ENCODE data around the gene BLID. TPM values are rescaled to one million over a fixed set of nuclear protein-coding genes. Genes with fewer than 3 reads are reported as not detected.

The BLID gene
- total RNA-seq, 1 experiment from 2014 or later = not detected

- H3K4me1 ChIP-seq (ENCODE audit: insufficient read depth, low read length) = no peaks in the 10 kb centered on the region; the same call in 1 of the 2 replicates
- no peaks in the 10 kb centered on the region for H3K79me2 ChIP-seq (ENCODE audit: insufficient read depth, low read length)
- H3K27ac ChIP-seq (ENCODE audit: insufficient read length, low read depth, low read length) = no peak overlapping the region
- no peak for DNase-seq
- no CpG with 5 or more reads among the region's 2 CpGs for WGBS (ENCODE audit: extremely low coverage, insufficient read length, low lambda C conversion rate)
- no peak overlapping the region for H3K18ac ChIP-seq (ENCODE audit: insufficient read length, low read depth, low read length)
- H2BK15ac ChIP-seq (ENCODE audit: low read depth, low read length) = no peak overlapping the region
- no peaks in the 10 kb centered on the region for H3K79me1 ChIP-seq (ENCODE audit: insufficient read depth, low read depth, low read length, poor library complexity, severe bottlenecking)
- H3K4me1 Mint-ChIP-seq = peaks cover 7 to 11% of the 10 kb centered on the region in 2 experiments; a peak in 3 of 4 replicates
- H2AFZ ChIP-seq (ENCODE audit: low read length) = no peak overlapping the region
- H2BK12ac ChIP-seq (ENCODE audit: insufficient read length, low read depth, low read length) = no peak overlapping the region
- H3K9me3 ChIP-seq (ENCODE audit: control insufficient read depth, low read depth, low read length) = no peaks in the 10 kb centered on the region
- no peak overlapping the region for H3K4ac ChIP-seq (ENCODE audit: low read depth, low read length)
- no peaks in the 10 kb centered on the region for H3K23me2 ChIP-seq (ENCODE audit: insufficient read length, low read depth, low read length, poor library complexity, severe bottlenecking)
- TF ChIP-seq, protein P1, sequence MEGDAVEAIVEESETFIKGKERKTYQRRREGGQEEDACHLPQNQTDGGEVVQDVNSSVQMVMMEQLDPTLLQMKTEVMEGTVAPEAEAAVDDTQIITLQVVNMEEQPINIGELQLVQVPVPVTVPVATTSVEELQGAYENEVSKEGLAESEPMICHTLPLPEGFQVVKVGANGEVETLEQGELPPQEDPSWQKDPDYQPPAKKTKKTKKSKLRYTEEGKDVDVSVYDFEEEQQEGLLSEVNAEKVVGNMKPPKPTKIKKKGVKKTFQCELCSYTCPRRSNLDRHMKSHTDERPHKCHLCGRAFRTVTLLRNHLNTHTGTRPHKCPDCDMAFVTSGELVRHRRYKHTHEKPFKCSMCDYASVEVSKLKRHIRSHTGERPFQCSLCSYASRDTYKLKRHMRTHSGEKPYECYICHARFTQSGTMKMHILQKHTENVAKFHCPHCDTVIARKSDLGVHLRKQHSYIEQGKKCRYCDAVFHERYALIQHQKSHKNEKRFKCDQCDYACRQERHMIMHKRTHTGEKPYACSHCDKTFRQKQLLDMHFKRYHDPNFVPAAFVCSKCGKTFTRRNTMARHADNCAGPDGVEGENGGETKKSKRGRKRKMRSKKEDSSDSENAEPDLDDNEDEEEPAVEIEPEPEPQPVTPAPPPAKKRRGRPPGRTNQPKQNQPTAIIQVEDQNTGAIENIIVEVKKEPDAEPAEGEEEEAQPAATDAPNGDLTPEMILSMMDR (conservative IDR thresholded peaks at IDR 0.05) = no peak
- no peak overlapping the region for H4K91ac ChIP-seq (ENCODE audit: insufficient read length, low read depth, low read length)
- no peak overlapping the region for H3K23ac ChIP-seq (ENCODE audit: insufficient read length, low read depth, low read length)
- H2AK5ac ChIP-seq (ENCODE audit: insufficient read length, low read length) = no peak overlapping the region
- H3K4me3 Mint-ChIP-seq = no peak overlapping the region
- H3K4me2 ChIP-seq (ENCODE audit: insufficient read depth, insufficient read length, low read length) = no peak overlapping the region
- no peaks in the 10 kb centered on the region for H4K20me1 ChIP-seq (ENCODE audit: control insufficient read depth, insufficient read depth, insufficient read length)
- no peak overlapping the region for H3K27ac Mint-ChIP-seq
- no peak overlapping the region for H2BK5ac ChIP-seq (ENCODE audit: insufficient read length, low read length)
- no peak overlapping the region for H4K5ac ChIP-seq (ENCODE audit: insufficient read length, low read depth, low read length)
- no peak overlapping the region for H2BK120ac ChIP-seq (ENCODE audit: low read depth, low read length, poor library complexity, severe bottlenecking)
- H4K8ac ChIP-seq (replicated peaks; ENCODE audit: insufficient read length, low read depth, low read length) = no peak overlapping the region
- H3K36me3 Mint-ChIP-seq (ENCODE audit: insufficient read depth in 1 of 3, low read depth in 3 of 3) = no peaks in the 10 kb centered on the region
- no peak overlapping the region for H3K9ac ChIP-seq (ENCODE audit: extremely low read depth, insufficient read length, low read length)
- no peak overlapping the region for H3T11ph ChIP-seq (ENCODE audit: low read length)
- no peak overlapping the region for H3K14ac ChIP-seq (ENCODE audit: insufficient read depth, low read length)
- no peak overlapping the region for H2BK20ac ChIP-seq (ENCODE audit: low read depth, low read length, poor library complexity, severe bottlenecking)
- no peak overlapping the region for H3K56ac ChIP-seq (ENCODE audit: insufficient read length, low read depth, low read length)
- no peaks in the 10 kb centered on the region for H3K9me3 Mint-ChIP-seq
- no peaks in the 10 kb centered on the region for H3K27me3 ChIP-seq (ENCODE audit: insufficient read depth, low read length)
- H3K27me3 Mint-ChIP-seq (ENCODE audit: low read depth) = no peaks in the 10 kb centered on the region
Observed at GRCh38 chr11:122114976-122115375, 1.0 kb downstream of the BLID start.
